HepG2 (cell line): Measurements from ENCODE around the gene NUP62. TPM values are rescaled to one million over a fixed set of nuclear protein-coding genes. Genes with fewer than 3 reads are reported as not detected.

Experiments used
- ATF7 ChIP-seq, 2 experiments: fragments of 450-650 bp in 1 of 2; sonication (generic) in 1 of 2; formaldehyde crosslinking in 1 of 2; IDR thresholded peaks; 2 replicates each; pipeline versions ENCODE4 v1.4.0 to v1.6.1; 2016 to 2020; ENCODE audit warnings: antibody characterized with exemption in 1 of 2, mild to moderate bottlenecking in 1 of 2, missing genetic modification reagents in 1 of 2
- NCOA2 ChIP-seq: sonication (generic); formaldehyde crosslinking; IDR thresholded peaks from 2 replicates; pipeline ENCODE4 v1.8.0; 2022; ENCODE audit warnings: inconsistent platforms
- NFKB2 ChIP-seq: sonication (generic); formaldehyde crosslinking; IDR thresholded peaks from 2 replicates; pipeline ENCODE4 v1.4.0; 2020; ENCODE audit warnings: missing genetic modification reagents, borderline replicate concordance
- PPARG ChIP-seq: conservative IDR thresholded peaks from 2 replicates; pipeline ENCODE4 v1.6.1; 2016; ENCODE audit warnings: missing biosample characterization, missing genetic modification reagents
- RFX3 ChIP-seq: IDR thresholded peaks from 2 replicates; pipeline ENCODE4 v1.6.1; 2016; ENCODE audit warnings: missing biosample characterization, missing genetic modification reagents
- SMYD3 ChIP-seq: sonication (generic); formaldehyde crosslinking; IDR thresholded peaks from 2 replicates; pipeline ENCODE4 v1.8.1; 2023; ENCODE audit warnings: mild to moderate bottlenecking, missing genetic modification reagents
- ZC3H4 ChIP-seq: sonication (generic); formaldehyde crosslinking; IDR thresholded peaks from 2 replicates; pipeline ENCODE4 v1.4.0; 2020; ENCODE audit warnings: missing genetic modification reagents, borderline replicate concordance
- ZNF260 ChIP-seq: sonication (generic); formaldehyde crosslinking; IDR thresholded peaks from 2 replicates; pipeline ENCODE4 v1.4.0; 2020; ENCODE audit warnings: missing genetic modification reagents, low read depth, mild to moderate bottlenecking, borderline replicate concordance
- ZNF563 ChIP-seq: sonication (generic); formaldehyde crosslinking; IDR thresholded peaks from 2 replicates; pipeline ENCODE4 v1.8.0; 2022; ENCODE audit warnings: mild to moderate bottlenecking, moderate library complexity, missing genetic modification reagents
- ZNF670 ChIP-seq: sonication (generic); formaldehyde crosslinking; IDR thresholded peaks from 2 replicates; pipeline ENCODE4 v1.8.0; 2022; ENCODE audit warnings: mild to moderate bottlenecking, missing genetic modification reagents, borderline replicate concordance
- polyA plus RNA-seq, 8 experiments: library from polyadenylated mRNA; depleted of rRNA in 3 of 8; stranded (reverse) in 7 of 8; unstranded in 1 of 8; fragments of >200 nt; fragmentation: Illumina TruSeq in 4 of 8; extraction: Trizol in 4 of 8; gene quantifications; 2 replicates each; pipeline versions ENCODE4 v1.2.1 to v1.2.3, GENCODE V29; 2011 to 2016; ENCODE audit warnings: low read depth in 4 of 8, missing spikeins in 1 of 8, mixed read lengths in 1 of 8; ENCODE audit not compliant: insufficient read depth in 1 of 8
- total RNA-seq, 5 experiments: library from RNA; depleted of rRNA; stranded (reverse); fragments of >200 nt; fragmentation: Illumina TruSeq; extraction: Trizol; gene quantifications; 2 replicates each; pipeline ENCODE4 v1.2.3, GENCODE V29; 2016; ENCODE audit warnings: low read depth in 1 of 5
- TF ChIP-seq, protein P1 (sequence below): sonication (generic); formaldehyde crosslinking; IDR thresholded peaks from 2 replicates; pipeline ENCODE4 v1.5.1; 2020; ENCODE audit warnings: missing genetic modification reagents, mild to moderate bottlenecking, borderline replicate concordance
- TF ChIP-seq, protein P2 (sequence below): sonication (generic); formaldehyde crosslinking; IDR thresholded peaks from 2 replicates; pipeline ENCODE4 v1.5.0; 2020; ENCODE audit warnings: missing genetic modification reagents, mild to moderate bottlenecking, borderline replicate concordance
- TF ChIP-seq, protein P3 (sequence below): sonication (generic); formaldehyde crosslinking; IDR thresholded peaks from 2 replicates; pipeline ENCODE4 v1.5.0; 2020; ENCODE audit warnings: missing genetic modification reagents
- TF ChIP-seq, protein P4 (sequence below), 2 experiments: sonication (generic) in 1 of 2; formaldehyde crosslinking in 1 of 2; IDR thresholded peaks; 2 replicates each; pipeline versions ENCODE4 v1.4.0 to v1.6.1; 2018 to 2020; ENCODE audit warnings: missing genetic modification reagents in 2 of 2, borderline replicate concordance in 1 of 2, low read depth in 1 of 2, mild to moderate bottlenecking in 1 of 2, missing biosample characterization in 1 of 2
- TF ChIP-seq, protein P5 (sequence below): sonication (generic); formaldehyde crosslinking; IDR thresholded peaks from 2 replicates; pipeline ENCODE4 v1.8.0; 2022; ENCODE audit warnings: missing genetic modification reagents, mild to moderate bottlenecking, inconsistent platforms, borderline replicate concordance
- TF ChIP-seq, protein P6 (sequence below): IDR thresholded peaks from 2 replicates; pipeline ENCODE4 v1.6.1; 2016; ENCODE audit warnings: mild to moderate bottlenecking

NUP62 gene
- total and polyA plus RNA-seq, 2 of the 13 experiments (the other 11 are each of a cell fraction or from before 2014, with no cell fraction given) = 16.5 to 41.5 TPM

DNA sequence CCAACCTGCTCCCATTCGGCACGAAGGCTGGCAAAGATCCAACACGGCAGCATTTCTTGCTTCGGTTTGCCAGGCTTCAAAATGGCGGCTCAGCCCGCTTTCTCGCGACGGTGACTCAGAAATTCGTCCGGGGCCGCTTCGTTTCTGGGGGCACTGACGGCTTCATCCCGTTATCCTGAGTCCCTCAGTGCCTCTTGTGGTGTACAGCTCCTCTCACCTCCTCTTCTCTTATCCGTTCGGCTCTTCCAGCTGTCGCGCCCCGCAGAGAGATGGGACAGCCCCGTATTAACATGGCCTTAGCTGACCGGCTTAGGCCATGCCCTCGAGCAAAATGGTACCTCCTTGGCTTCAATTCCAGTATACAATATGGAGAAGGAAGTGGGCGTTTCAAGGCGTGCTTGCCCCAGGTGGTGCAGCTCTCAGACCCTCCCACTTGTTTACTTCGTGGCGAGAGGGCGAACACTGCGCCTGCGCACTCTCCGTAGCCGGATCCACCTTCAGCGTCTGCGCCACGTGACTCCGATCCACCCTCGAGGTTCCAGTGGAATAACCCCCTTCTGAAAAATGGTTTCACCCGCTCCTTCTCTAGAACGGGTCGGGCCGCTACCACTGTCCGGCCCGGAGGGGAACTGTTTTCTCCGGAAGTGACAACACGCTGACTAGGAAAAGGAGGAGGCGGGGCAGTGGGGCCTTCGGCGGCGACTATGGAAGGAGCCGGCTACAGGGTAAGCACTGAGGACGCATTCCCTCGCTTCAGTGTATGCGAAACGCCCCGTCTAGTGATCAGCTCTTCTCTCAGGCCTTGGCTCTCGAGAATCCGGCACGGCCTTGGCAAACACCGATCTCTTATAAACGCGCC is 52.1 kb downstream of the NUP62 start, which contains the start of the genes AKT1S1 and TBC1D17 (continued):
- TF ChIP-seq, protein P1, sequence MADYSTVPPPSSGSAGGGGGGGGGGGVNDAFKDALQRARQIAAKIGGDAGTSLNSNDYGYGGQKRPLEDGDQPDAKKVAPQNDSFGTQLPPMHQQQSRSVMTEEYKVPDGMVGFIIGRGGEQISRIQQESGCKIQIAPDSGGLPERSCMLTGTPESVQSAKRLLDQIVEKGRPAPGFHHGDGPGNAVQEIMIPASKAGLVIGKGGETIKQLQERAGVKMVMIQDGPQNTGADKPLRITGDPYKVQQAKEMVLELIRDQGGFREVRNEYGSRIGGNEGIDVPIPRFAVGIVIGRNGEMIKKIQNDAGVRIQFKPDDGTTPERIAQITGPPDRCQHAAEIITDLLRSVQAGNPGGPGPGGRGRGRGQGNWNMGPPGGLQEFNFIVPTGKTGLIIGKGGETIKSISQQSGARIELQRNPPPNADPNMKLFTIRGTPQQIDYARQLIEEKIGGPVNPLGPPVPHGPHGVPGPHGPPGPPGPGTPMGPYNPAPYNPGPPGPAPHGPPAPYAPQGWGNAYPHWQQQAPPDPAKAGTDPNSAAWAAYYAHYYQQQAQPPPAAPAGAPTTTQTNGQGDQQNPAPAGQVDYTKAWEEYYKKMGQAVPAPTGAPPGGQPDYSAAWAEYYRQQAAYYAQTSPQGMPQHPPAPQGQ (CRISPR knock-in tag) = no peak
- TF ChIP-seq ATF7 (IDR thresholded peaks at IDR 0.05) = peak; percentile 83
- TF ChIP-seq ATF7 (CRISPR knock-in tag; IDR thresholded peaks at IDR 0.05) = no peak
- no peak for TF ChIP-seq RFX3
- TF ChIP-seq, protein P2, sequence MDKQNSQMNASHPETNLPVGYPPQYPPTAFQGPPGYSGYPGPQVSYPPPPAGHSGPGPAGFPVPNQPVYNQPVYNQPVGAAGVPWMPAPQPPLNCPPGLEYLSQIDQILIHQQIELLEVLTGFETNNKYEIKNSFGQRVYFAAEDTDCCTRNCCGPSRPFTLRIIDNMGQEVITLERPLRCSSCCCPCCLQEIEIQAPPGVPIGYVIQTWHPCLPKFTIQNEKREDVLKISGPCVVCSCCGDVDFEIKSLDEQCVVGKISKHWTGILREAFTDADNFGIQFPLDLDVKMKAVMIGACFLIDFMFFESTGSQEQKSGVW (CRISPR knock-in tag) = no peak
- TF ChIP-seq ZNF563 = peak; percentile 10; the same call in 1 of the 2 replicates
- TF ChIP-seq, protein P3, sequence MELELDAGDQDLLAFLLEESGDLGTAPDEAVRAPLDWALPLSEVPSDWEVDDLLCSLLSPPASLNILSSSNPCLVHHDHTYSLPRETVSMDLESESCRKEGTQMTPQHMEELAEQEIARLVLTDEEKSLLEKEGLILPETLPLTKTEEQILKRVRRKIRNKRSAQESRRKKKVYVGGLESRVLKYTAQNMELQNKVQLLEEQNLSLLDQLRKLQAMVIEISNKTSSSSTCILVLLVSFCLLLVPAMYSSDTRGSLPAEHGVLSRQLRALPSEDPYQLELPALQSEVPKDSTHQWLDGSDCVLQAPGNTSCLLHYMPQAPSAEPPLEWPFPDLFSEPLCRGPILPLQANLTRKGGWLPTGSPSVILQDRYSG (CRISPR knock-in tag) = no peak
- TF ChIP-seq ZC3H4 = no peak; the same call in 1 of the 2 replicates
- TF ChIP-seq PPARG = no peak; the same call in 1 of the 2 replicates
- TF ChIP-seq, protein P4, sequence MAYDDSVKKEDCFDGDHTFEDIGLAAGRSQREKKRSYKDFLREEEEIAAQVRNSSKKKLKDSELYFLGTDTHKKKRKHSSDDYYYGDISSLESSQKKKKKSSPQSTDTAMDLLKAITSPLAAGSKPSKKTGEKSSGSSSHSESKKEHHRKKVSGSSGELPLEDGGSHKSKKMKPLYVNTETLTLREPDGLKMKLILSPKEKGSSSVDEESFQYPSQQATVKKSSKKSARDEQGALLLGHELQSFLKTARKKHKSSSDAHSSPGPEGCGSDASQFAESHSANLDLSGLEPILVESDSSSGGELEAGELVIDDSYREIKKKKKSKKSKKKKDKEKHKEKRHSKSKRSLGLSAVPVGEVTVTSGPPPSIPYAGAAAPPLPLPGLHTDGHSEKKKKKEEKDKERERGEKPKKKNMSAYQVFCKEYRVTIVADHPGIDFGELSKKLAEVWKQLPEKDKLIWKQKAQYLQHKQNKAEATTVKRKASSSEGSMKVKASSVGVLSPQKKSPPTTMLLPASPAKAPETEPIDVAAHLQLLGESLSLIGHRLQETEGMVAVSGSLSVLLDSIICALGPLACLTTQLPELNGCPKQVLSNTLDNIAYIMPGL (CRISPR knock-in tag; IDR thresholded peaks at IDR 0.05; ENCODE audit: borderline replicate concordance in 1 of 2, low read depth in 1 of 2) = no peak; a peak in 1 of 4 replicates
- TF ChIP-seq ZNF260 = no peak
- TF ChIP-seq, protein P5, sequence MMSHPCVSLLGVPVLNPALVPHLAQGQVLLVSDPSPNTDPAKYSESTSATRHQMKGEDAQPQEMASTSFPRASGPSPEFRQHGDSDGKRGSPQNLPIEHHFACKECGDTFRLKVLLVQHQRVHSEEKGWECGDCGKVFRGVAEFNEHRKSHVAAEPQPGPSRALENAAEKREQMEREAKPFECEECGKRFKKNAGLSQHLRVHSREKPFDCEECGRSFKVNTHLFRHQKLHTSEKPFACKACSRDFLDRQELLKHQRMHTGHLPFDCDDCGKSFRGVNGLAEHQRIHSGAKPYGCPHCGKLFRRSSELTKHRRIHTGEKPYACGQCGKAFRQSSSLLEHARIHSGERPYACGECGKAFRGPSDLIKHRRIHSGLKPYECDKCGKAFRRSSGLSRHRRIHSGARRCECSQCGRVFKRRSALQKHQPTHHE (CRISPR knock-in tag) = no peak
- TF ChIP-seq, protein P6, sequence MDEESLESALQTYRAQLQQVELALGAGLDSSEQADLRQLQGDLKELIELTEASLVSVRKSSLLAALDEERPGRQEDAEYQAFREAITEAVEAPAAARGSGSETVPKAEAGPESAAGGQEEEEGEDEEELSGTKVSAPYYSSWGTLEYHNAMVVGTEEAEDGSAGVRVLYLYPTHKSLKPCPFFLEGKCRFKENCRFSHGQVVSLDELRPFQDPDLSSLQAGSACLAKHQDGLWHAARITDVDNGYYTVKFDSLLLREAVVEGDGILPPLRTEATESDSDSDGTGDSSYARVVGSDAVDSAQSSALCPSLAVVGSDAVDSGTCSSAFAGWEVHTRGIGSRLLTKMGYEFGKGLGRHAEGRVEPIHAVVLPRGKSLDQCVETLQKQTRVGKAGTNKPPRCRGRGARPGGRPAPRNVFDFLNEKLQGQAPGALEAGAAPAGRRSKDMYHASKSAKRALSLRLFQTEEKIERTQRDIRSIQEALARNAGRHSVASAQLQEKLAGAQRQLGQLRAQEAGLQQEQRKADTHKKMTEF = peak; percentile 78; the same call in 1 of the 2 replicates
- no peak for TF ChIP-seq NFKB2 (CRISPR knock-in tag)
- TF ChIP-seq SMYD3 (CRISPR knock-in tag) = peak; percentile 49; the same call in 1 of the 2 replicates
- TF ChIP-seq ZNF670 = peak; percentile 60; the same call in 1 of the 2 replicates
- peak; percentile 54; the same call in 1 of the 2 replicates for TF ChIP-seq NCOA2 (CRISPR knock-in tag)
